Fibroblast of the aortic adventitia (primary cell): ENCODE results near the gene GATA5. TPM values are rescaled to one million over a fixed set of nuclear protein-coding genes. Genes with fewer than 3 reads are reported as not detected.

ENCODE experiments used
- DNase-seq: peaks from one replicate; pipeline ENCODE4 v3.0.0-alpha.2; 2010; ENCODE audit warnings: low read depth
- H3K4me3 ChIP-seq: 2 replicates; pipeline ENCODE4 v1.5.1; 2011; ENCODE audit warnings: low read depth, mild to moderate bottlenecking, control low read depth, low read length, moderate library complexity
- total RNA-seq: library from RNA; depleted of rRNA; stranded (reverse); fragments of >200 nt; gene quantifications from 2 replicates; pipeline ENCODE4 v1.2.3, GENCODE V29; 2012; ENCODE audit warnings: low replicate concordance
- TF ChIP-seq, protein P1 (sequence below): IDR thresholded peaks from 2 replicates; pipeline ENCODE4 v1.5.1; 2011; ENCODE audit warnings: mild to moderate bottlenecking, low read length, control low read depth, inconsistent platforms; ENCODE audit not compliant: insufficient read depth

The GATA5 gene
- total RNA-seq, 1 donor, result not detected

DNA sequence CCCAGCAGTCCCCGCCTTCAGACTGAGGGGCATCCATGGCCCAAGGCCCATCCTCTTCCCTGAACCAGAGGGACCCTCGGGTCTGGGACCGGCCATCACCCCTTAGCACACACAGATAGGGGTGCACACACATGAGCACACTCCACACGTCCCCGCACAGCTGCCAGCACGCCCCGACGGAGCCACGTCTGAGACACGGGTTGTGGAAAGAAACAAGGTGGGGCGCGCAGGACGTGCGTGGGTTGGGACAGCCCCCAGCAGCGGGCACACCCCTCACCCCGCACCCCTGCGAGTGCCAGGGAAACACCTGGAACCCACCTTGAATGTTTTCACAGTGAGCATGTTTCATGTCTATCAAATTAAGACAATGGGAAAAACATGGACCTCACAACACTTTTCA, 6.4 kb downstream of the GATA5 start:
- TF ChIP-seq, protein P1, sequence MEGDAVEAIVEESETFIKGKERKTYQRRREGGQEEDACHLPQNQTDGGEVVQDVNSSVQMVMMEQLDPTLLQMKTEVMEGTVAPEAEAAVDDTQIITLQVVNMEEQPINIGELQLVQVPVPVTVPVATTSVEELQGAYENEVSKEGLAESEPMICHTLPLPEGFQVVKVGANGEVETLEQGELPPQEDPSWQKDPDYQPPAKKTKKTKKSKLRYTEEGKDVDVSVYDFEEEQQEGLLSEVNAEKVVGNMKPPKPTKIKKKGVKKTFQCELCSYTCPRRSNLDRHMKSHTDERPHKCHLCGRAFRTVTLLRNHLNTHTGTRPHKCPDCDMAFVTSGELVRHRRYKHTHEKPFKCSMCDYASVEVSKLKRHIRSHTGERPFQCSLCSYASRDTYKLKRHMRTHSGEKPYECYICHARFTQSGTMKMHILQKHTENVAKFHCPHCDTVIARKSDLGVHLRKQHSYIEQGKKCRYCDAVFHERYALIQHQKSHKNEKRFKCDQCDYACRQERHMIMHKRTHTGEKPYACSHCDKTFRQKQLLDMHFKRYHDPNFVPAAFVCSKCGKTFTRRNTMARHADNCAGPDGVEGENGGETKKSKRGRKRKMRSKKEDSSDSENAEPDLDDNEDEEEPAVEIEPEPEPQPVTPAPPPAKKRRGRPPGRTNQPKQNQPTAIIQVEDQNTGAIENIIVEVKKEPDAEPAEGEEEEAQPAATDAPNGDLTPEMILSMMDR, result no peak
- no peak for DNase-seq
- no peak overlapping the region for H3K4me3 ChIP-seq

- DNase-seq, result no peak
- TF ChIP-seq, protein P1, result no peak
- H3K4me3 ChIP-seq, result no peak overlapping the region
Observed at GRCh38 chr20:62466806-62467537, 8.8 kb downstream of the GATA5 start.

DNA sequence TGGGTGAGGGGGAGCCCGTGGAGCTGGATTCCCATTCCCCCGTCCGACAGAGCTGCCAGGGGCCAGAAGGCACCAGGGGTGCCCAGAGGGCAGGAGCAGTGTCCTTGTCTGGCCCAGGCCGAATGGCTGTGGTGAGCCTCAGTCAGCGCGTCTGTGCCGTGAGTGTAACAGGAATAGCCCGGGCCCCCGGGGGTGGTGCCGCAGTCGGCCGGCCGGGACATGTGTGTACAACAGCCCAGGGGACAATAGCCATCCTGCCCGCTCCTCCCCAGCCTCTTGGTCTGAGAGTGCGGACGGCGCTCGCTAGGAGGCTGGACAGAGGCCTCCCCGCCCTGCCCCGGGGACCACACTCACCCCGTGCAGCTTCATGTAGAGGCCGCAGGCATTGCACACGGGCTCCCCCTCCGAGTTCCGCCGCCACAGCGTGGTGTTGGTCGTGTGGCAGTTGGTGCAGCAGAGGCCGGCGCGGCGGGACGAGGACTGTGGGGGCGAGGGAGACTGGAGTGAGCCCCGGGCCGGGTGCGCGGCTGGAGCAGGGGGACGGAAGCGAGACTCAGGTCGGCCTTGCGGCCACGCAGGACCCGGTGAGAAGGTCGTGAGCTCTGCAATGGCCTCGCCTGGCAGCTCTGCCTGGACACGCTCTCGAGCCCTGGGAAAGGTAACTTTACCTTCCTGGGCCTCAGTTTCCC, 9.6 kb downstream of the GATA5 start:
- no peak for DNase-seq
- H3K4me3 ChIP-seq, result no peak overlapping the region
- TF ChIP-seq, protein P1, result no peak

GRCh38 chr20:62464990-62465389, 10.8 kb downstream of the GATA5 start:
- TF ChIP-seq, protein P1, result no peak
- no peak for DNase-seq
- H3K4me3 ChIP-seq, result no peak overlapping the region

DNA sequence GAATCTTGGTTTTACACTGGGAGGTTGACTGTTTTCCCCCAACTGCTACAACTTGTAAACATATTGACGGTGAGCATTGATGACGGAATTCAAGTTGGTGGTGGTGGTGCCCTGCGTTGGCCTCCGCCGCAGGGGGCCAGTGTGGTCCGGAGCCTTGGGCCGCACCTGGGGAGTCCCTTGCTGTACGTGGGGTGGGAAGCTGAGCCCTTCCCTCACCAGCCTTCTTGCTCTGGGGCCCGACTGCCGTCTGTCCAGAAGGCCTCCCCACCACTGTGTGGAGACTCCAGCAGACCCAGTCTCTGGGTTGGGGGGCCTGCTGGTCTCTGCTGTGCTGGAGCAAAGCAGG, 11.4 kb downstream of the GATA5 start:
- TF ChIP-seq, protein P1, result no peak
- DNase-seq, result no peak
- no peak overlapping the region for H3K4me3 ChIP-seq

- no peak for DNase-seq
- no peak overlapping the region for H3K4me3 ChIP-seq
- TF ChIP-seq, protein P1, result no peak
Observed at GRCh38 chr20:62463651-62464424, 12.0 kb downstream of the GATA5 start.
